ENCODE measurements around the gene CCDC200.
A peak's percentile ranks its signal among the peaks of the same experiment; 100 is the strongest.
"Not testable (repeated sequence)": the region's sequence is repeated elsewhere in the genome, so short reads cannot be mapped to it uniquely, and the experiment has no call there.

CCDC200 gene

GRCh38 chr17:43231205-43232020, 3.0 kb upstream of the CCDC200 start:
- not testable (repeated sequence) for H3K9me3 ChIP-seq (replicated peaks; ENCODE audit: low read length); H3K4me3 ChIP-seq (ENCODE audit: low read length); H3K36me3 ChIP-seq (ENCODE audit: insufficient read depth, low read length); H3K4me1 ChIP-seq (ENCODE audit: control insufficient read depth, insufficient read depth, low read length); H3K27me3 ChIP-seq (ENCODE audit: control insufficient read depth, insufficient read depth, low read length)
- Histone ChIP-seq H3K9ac (ENCODE audit: low read depth, low read length) (peak overlapping the region; percentile 52), H3K4me2 (ENCODE audit: low read length) (peak overlapping the region; percentile 35)

- no peaks in the 10 kb centered on the region for H3K4me1 ChIP-seq (ENCODE audit: control insufficient read depth, insufficient read depth, low read length)
- no peaks in the 10 kb centered on the region for H3K9me3 ChIP-seq (replicated peaks; ENCODE audit: low read length)
- H3K27me3 ChIP-seq (ENCODE audit: control insufficient read depth, insufficient read depth, low read length): no peaks in the 10 kb centered on the region
- H3K4me2 ChIP-seq (ENCODE audit: low read length): no peak overlapping the region
- peaks cover 19% of the 10 kb centered on the region for H3K36me3 ChIP-seq (ENCODE audit: insufficient read depth, low read length)
- H3K9ac ChIP-seq (ENCODE audit: low read depth, low read length): no peak overlapping the region
- no peak overlapping the region for H3K4me3 ChIP-seq (ENCODE audit: low read length)
Measured at GRCh38 chr17:43226393-43226792, 2.0 kb downstream of the CCDC200 start.

- Histone ChIP-seq H3K4me1 (ENCODE audit: control insufficient read depth, insufficient read depth, low read length) (no peaks in the 10 kb centered on the region), H3K4me3 (ENCODE audit: low read length) (no peak overlapping the region), H3K9ac (ENCODE audit: low read depth, low read length) (no peak overlapping the region), H3K9me3 (replicated peaks; ENCODE audit: low read length) (no peaks in the 10 kb centered on the region), H3K27me3 (ENCODE audit: control insufficient read depth, insufficient read depth, low read length) (no peaks in the 10 kb centered on the region), H3K4me2 (ENCODE audit: low read length) (no peak overlapping the region), H3K36me3 (ENCODE audit: insufficient read depth, low read length) (peaks cover 19% of the 10 kb centered on the region)
Measured at GRCh38 chr17:43224146-43224705, 4.2 kb downstream of the CCDC200 start.

GRCh38 chr17:43220511-43221125, 7.8 kb downstream of the CCDC200 start:
- Histone ChIP-seq H3K36me3 (ENCODE audit: insufficient read depth, low read length) (peaks cover 40% of the 10 kb centered on the region), H3K27me3 (ENCODE audit: control insufficient read depth, insufficient read depth, low read length) (no peaks in the 10 kb centered on the region), H3K9me3 (replicated peaks; ENCODE audit: low read length) (no peaks in the 10 kb centered on the region), H3K4me2 (ENCODE audit: low read length) (no peak overlapping the region), H3K9ac (ENCODE audit: low read depth, low read length) (no peak overlapping the region), H3K4me1 (ENCODE audit: control insufficient read depth, insufficient read depth, low read length) (no peaks in the 10 kb centered on the region), H3K4me3 (ENCODE audit: low read length) (no peak overlapping the region)

- H3K36me3 ChIP-seq (ENCODE audit: insufficient read depth, low read length): peaks cover 45% of the 10 kb centered on the region
- no peak overlapping the region for H3K4me2 ChIP-seq (ENCODE audit: low read length)
- no peak overlapping the region for H3K9ac ChIP-seq (ENCODE audit: low read depth, low read length)
- H3K4me1 ChIP-seq (ENCODE audit: control insufficient read depth, insufficient read depth, low read length): no peaks in the 10 kb centered on the region
- H3K27me3 ChIP-seq (ENCODE audit: control insufficient read depth, insufficient read depth, low read length): no peaks in the 10 kb centered on the region
- H3K4me3 ChIP-seq (ENCODE audit: low read length): no peak overlapping the region
- no peaks in the 10 kb centered on the region for H3K9me3 ChIP-seq (replicated peaks; ENCODE audit: low read length)
Measured at GRCh38 chr17:43219746-43220380, 8.6 kb downstream of the CCDC200 start.

- no peaks in the 10 kb centered on the region for H3K27me3 ChIP-seq (ENCODE audit: control insufficient read depth, insufficient read depth, low read length)
- H3K4me3 ChIP-seq (ENCODE audit: low read length): no peak overlapping the region
- no peak overlapping the region for H3K9ac ChIP-seq (ENCODE audit: low read depth, low read length)
- H3K4me2 ChIP-seq (ENCODE audit: low read length): no peak overlapping the region
- peaks cover 44% of the 10 kb centered on the region for H3K36me3 ChIP-seq (ENCODE audit: insufficient read depth, low read length)
- H3K4me1 ChIP-seq (ENCODE audit: control insufficient read depth, insufficient read depth, low read length): no peaks in the 10 kb centered on the region
- no peaks in the 10 kb centered on the region for H3K9me3 ChIP-seq (replicated peaks; ENCODE audit: low read length)
Measured at GRCh38 chr17:43219001-43219400, 9.4 kb downstream of the CCDC200 start.

- Histone ChIP-seq H3K4me3 (ENCODE audit: low read length) (no peak overlapping the region), H3K27me3 (ENCODE audit: control insufficient read depth, insufficient read depth, low read length) (no peaks in the 10 kb centered on the region), H3K4me1 (ENCODE audit: control insufficient read depth, insufficient read depth, low read length) (peaks cover 11% of the 10 kb centered on the region), H3K4me2 (ENCODE audit: low read length) (no peak overlapping the region), H3K9me3 (replicated peaks; ENCODE audit: low read length) (no peaks in the 10 kb centered on the region), H3K9ac (ENCODE audit: low read depth, low read length) (no peak overlapping the region), H3K36me3 (ENCODE audit: insufficient read depth, low read length) (peaks cover 43% of the 10 kb centered on the region)
Measured at GRCh38 chr17:43217614-43218087, 10.8 kb downstream of the CCDC200 start.

- no peak overlapping the region for H3K4me2 ChIP-seq (ENCODE audit: low read length)
- no peak overlapping the region for H3K4me3 ChIP-seq (ENCODE audit: low read length)
- H3K27me3 ChIP-seq (ENCODE audit: control insufficient read depth, insufficient read depth, low read length): no peaks in the 10 kb centered on the region
- H3K9me3 ChIP-seq (replicated peaks; ENCODE audit: low read length): no peaks in the 10 kb centered on the region
- peaks cover 17% of the 10 kb centered on the region for H3K4me1 ChIP-seq (ENCODE audit: control insufficient read depth, insufficient read depth, low read length)
- no peak overlapping the region for H3K9ac ChIP-seq (ENCODE audit: low read depth, low read length)
- peaks cover 43% of the 10 kb centered on the region for H3K36me3 ChIP-seq (ENCODE audit: insufficient read depth, low read length)
Measured at GRCh38 chr17:43216762-43217613, 11.4 kb downstream of the CCDC200 start.

GRCh38 chr17:43216369-43216761, 12.1 kb downstream of the CCDC200 start:
- Histone ChIP-seq H3K4me2 (ENCODE audit: low read length) (no peak overlapping the region), H3K9me3 (replicated peaks; ENCODE audit: low read length) (no peaks in the 10 kb centered on the region), H3K36me3 (ENCODE audit: insufficient read depth, low read length) (peaks cover 43% of the 10 kb centered on the region), H3K4me1 (ENCODE audit: control insufficient read depth, insufficient read depth, low read length) (peaks cover 19% of the 10 kb centered on the region), H3K27me3 (ENCODE audit: control insufficient read depth, insufficient read depth, low read length) (no peaks in the 10 kb centered on the region), H3K4me3 (ENCODE audit: low read length) (no peak overlapping the region), H3K9ac (ENCODE audit: low read depth, low read length) (no peak overlapping the region)

GRCh38 chr17:43215341-43215740, 13.1 kb downstream of the CCDC200 start:
- no peak overlapping the region for H3K4me3 ChIP-seq (ENCODE audit: low read length)

GRCh38 chr17:43213545-43213944, 14.9 kb downstream of the CCDC200 start:
- Histone ChIP-seq H3K36me3 (ENCODE audit: insufficient read depth, low read length) (peaks cover 51% of the 10 kb centered on the region), H3K4me3 (ENCODE audit: low read length) (no peak overlapping the region), H3K9me3 (replicated peaks; ENCODE audit: low read length) (no peaks in the 10 kb centered on the region), H3K27me3 (ENCODE audit: control insufficient read depth, insufficient read depth, low read length) (no peaks in the 10 kb centered on the region), H3K4me1 (ENCODE audit: control insufficient read depth, insufficient read depth, low read length) (peaks cover 28% of the 10 kb centered on the region), H3K9ac (ENCODE audit: low read depth, low read length) (no peak overlapping the region), H3K4me2 (ENCODE audit: low read length) (peak overlapping the region; percentile 99)

More at GRCh38 chr17:43215341-43215740, 13.1 kb downstream of the CCDC200 start:
- Histone ChIP-seq H3K27me3 (ENCODE audit: control insufficient read depth, insufficient read depth, low read length) (no peaks in the 10 kb centered on the region), H3K4me2 (ENCODE audit: low read length) (no peak overlapping the region), H3K36me3 (ENCODE audit: insufficient read depth, low read length) (peaks cover 47% of the 10 kb centered on the region), H3K4me1 (ENCODE audit: control insufficient read depth, insufficient read depth, low read length) (peaks cover 28% of the 10 kb centered on the region), H3K9me3 (replicated peaks; ENCODE audit: low read length) (no peaks in the 10 kb centered on the region), H3K9ac (ENCODE audit: low read depth, low read length) (no peak overlapping the region)

Data from skeletal muscle satellite cell (primary cell).